ES-I3 (cell line): Measurements from ENCODE around the gene MAT1A.
"Not testable (repeated sequence)": the region's sequence is repeated elsewhere in the genome, so short reads cannot be mapped to it uniquely, and the experiment has no call there.

ENCODE experiments used
- H3K36me3 ChIP-seq: 2 replicates; pipeline ENCODE4 v1.6.1; 2013; ENCODE audit warnings: mild to moderate bottlenecking, low read length, control low read depth, moderate library complexity; ENCODE audit not compliant: insufficient read depth
- H3K4me1 ChIP-seq: 2 replicates; pipeline ENCODE4 v1.6.1; 2013; ENCODE audit warnings: mild to moderate bottlenecking, control low read depth, low read length; ENCODE audit not compliant: insufficient read depth
- H3K9ac ChIP-seq: 2 replicates; pipeline ENCODE4 v1.6.1; 2013; ENCODE audit warnings: low read depth, mild to moderate bottlenecking, low read length, moderate library complexity
- H3K9me3 ChIP-seq: 2 replicates; pipeline ENCODE4 v1.6.1; 2013; ENCODE audit warnings: mild to moderate bottlenecking, low read length, moderate library complexity; ENCODE audit not compliant: control insufficient read depth, insufficient read depth

MAT1A gene

DNA sequence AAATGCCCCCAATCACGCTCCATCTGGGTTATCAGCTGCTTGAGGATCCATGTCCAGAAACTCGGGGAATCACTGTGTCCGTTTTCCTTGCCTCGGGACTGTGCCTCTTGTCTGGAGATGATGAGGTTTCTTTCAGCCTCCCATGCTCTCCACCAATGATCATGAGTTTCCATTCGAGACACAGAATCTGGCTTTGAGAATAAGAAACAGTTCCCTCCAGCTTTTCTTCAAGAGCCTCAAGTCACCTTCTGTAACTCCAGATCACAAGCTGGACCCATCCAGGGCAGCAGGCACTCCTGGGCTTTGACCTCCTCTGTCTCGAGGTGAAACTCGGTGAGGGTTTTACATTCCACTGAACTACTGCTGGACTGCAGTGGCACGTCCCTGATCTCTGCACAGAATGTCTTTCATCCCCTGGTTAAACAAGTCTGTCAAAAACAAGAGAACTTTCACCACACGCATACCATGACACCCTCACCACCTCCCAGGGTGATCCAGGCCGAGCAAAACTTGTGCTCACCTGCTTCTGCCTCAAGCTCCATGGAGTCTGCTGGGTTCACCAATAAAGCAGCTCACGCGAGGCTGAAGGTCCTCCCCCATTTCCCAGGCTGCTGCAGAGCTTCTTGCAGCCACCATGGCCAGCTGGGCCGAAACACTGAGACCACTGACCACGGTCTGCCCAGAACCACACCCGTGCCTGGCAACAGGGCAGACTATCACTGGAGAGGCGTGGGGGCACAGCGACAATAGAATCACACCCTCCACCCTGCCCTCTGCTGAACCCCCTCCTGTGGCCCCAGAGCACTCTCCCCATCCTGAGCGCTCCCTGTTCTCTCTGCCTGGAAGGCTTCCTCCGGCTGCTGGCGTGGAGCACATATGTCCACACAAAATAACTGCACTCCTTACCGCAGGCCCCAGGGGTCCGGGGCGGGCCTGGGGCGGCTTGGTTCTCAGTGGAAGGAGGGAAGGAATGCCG lies 25.1 kb downstream of the MAT1A start:
- H3K4me1 ChIP-seq, result peaks cover 8% of the 10 kb centered on the region; the same call in 1 of the 2 replicates
- H3K36me3 ChIP-seq, result no peaks in the 10 kb centered on the region
- no peak overlapping the region for H3K9ac ChIP-seq
- H3K9me3 ChIP-seq, result no peaks in the 10 kb centered on the region

DNA sequence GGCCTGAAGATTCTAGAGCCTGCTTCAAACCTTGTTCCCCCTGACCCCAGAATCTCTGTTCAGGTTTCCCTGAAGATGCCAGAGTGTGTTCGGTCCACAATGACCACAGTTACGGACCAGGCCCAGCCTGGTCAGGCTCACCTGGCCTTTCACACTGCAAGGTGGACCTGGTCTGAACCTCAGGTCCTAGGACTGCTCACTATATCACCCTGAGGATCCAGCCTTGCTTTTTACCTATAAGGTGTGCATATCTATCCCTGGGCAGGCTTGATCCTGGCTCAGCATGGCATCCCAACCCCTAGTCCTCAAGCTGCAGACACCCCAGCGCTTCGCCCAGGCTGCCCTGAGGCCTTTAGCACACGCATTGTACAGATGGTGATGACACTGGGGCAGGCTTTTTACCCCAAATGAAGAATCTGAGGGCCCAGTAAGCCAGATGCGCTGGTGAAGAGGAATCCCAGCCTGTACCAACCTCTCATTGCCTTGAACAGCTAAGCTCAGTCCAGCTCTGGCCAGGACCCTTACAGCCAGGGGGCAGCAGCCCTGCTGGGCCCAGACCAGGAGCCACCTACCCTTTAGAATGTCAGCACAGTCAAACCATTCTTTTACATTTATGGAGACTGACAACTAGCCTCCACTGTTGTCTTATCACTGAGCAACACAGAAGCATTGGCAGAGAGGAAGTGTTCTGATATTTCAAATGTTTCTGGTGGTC lies 28.0 kb downstream of the MAT1A start:
- H3K4me1 ChIP-seq, result peaks cover 8% of the 10 kb centered on the region; the same call in 1 of the 2 replicates
- H3K9ac ChIP-seq, result no peak overlapping the region
- H3K9me3 ChIP-seq, result no peaks in the 10 kb centered on the region
- H3K36me3 ChIP-seq, result no peaks in the 10 kb centered on the region

DNA sequence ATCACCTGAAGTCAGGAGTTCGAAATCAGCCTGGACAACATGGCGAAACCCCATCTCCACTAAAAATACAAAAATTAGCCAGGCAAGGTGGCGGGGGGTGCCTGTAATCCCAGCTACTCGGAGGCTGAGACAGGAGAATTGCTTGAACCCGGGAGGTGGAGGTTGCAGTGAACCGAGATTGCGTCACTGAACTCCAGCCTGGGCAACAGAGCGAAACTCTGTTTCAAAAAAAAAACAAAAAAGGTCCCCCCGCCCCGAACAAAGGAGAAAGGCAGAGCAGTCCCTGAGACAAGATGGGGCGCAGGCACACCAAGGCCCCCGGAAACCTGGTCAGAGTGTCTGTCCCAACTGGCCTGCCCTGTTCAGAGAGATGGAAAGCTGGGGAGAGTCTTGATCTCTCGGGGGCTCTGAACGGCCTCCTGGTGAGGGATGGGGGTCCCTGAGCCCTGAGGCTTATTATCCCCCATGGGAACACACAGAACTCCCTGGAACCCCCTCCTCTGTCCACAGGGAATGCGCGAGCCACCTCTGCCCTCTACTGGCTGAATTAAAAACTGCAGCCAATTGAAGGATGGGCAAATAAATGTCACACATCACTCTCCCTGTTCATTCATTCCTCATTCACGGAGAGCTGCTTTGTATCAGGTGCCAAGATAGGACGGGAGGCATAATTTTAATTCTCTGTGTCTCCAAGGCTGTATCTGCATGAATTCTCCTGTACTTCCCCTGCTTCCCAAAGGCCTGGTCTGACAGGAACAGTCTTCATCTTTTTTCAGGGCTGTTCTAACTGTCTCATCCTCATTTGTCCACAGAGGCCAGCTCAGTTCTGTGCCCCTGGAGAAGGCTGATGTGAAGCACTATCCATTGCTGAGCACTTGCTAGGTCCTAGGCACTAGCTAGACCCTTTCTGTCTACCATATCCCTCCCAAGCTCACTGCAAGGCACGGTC lies 28.9 kb downstream of the MAT1A start:
- no peaks in the 10 kb centered on the region for H3K9me3 ChIP-seq
- no peaks in the 10 kb centered on the region for H3K36me3 ChIP-seq
- no peak overlapping the region for H3K9ac ChIP-seq
- no peaks in the 10 kb centered on the region; the same call in 1 of the 2 replicates for H3K4me1 ChIP-seq

DNA sequence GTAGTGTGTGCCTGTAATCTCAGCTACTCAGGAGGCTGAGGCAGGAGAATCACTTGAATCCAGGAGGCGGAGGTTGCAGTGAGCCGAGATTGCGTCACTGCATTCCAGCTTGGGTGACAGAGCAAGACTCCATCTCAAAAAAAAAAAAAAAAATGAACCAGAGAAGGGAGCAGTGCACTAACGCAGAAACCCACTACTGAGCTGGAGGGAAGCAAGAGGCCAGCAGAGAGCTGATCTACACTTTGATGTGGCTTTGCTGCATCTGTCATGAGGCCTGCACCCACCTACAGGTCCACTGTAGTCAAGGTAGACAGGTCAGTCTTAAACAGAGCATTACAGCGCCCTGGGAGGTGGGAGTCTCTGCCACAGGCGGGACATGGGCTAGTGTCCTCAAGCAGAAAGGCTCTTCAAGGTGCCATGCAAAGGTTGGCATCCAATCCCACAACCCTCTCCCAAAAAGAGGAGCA lies 30.0 kb downstream of the MAT1A start:
- Histone ChIP-seq H3K4me1 (no peaks in the 10 kb centered on the region), H3K9ac (no peak overlapping the region), H3K9me3 (no peaks in the 10 kb centered on the region), H3K36me3 (no peaks in the 10 kb centered on the region)

DNA sequence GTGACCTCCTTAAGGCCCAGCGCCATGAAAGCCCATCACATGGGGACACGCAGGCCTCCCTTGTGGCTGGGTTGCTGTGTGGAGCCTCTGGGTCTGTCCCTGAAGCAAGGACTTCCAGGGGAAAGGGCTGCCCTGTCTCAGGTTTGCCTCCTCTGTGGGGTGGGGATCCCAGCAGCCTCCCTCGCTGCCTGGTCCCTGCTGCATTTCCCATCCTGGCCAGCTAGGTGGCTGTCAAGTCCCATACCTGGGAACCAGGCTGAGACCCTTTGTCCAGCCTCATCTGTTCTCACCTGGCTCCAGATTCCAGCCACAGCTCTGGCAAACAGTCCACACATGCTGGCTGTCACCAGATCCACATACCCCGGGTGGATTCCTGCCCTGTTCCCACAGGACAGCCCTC lies 32.7 kb downstream of the MAT1A start:
- H3K4me1 ChIP-seq, H3K9ac ChIP-seq, H3K9me3 ChIP-seq, H3K36me3 ChIP-seq: not testable (repeated sequence)

DNA sequence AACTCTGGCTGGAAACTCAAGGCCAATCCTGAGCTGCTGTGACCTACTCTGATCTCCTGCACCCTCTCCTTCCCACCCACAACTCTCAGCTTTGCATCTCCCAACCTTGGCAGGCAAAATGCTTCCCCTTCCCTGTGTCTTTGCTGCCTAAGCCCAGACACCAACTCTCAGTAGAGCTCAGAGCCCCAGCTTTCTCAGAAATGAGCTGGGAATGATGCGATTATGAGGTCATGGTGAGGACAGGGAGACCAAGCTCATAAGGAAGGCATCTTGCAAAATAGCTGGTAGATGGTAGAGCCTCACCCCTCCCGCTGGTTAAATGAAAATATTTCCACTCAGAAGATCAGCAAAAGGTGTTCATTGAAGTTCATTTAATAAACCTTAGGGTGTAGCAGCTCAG lies 34.7 kb downstream of the MAT1A start:
- not testable (repeated sequence) for H3K9me3 ChIP-seq, H3K4me1 ChIP-seq, H3K9ac ChIP-seq

DNA sequence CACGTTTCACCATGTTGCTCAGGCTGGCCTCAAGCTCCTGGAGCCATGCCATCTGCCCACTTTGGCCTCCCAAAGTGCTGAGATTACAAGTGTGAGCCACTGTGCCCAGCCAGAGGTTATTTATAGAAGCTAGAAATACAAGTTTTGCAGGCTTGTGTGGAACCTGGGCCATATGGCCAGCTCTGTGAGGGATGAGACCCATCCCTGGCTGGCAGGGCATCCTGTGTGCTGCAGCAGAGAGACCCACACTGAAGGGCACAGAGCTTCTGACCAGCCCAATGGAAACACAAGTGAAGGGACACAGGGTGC lies 35.5 kb downstream of the MAT1A start:
- not testable (repeated sequence) for H3K9me3 ChIP-seq, H3K9ac ChIP-seq, H3K36me3 ChIP-seq, H3K4me1 ChIP-seq

More for the DNA sequence above, 34.7 kb downstream of the MAT1A start:
- H3K36me3 ChIP-seq, result not testable (repeated sequence)

DNA sequence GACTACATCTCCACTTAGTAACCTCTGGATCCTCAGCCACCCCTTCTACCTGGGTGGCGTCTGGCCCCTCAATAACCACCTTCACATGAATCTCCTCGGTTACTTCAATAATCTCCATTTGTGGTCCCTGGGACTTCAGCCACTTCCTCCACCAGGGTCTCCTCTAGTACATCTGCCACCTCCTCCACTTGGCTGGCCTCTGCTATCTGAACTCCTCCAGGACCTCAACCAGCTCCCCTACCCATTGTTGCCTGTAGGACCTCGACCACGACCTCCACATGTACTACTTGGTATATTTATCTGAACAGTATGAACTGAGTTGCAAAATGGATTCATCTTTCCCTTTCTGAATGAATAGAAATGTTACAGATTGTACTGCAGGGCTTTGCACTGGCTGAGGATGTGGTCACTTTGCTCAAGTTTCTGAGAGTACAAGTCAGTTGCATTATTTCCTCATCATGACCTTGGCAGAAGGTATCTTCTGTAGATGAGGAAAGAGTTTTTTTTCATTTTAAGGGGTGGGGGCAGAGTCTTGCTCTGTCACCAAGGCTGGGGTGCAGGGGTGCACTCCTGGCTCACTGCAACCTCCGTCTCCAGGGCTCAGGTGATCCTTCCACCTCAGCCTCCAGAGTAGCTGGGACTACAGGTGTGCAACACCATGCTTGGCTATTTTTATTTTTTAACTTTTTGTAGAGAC lies 36.0 kb downstream of the MAT1A start:
- Histone ChIP-seq H3K4me1 (no peaks in the 10 kb centered on the region), H3K9me3 (no peaks in the 10 kb centered on the region), H3K9ac (no peak overlapping the region), H3K36me3 (no peaks in the 10 kb centered on the region)

DNA sequence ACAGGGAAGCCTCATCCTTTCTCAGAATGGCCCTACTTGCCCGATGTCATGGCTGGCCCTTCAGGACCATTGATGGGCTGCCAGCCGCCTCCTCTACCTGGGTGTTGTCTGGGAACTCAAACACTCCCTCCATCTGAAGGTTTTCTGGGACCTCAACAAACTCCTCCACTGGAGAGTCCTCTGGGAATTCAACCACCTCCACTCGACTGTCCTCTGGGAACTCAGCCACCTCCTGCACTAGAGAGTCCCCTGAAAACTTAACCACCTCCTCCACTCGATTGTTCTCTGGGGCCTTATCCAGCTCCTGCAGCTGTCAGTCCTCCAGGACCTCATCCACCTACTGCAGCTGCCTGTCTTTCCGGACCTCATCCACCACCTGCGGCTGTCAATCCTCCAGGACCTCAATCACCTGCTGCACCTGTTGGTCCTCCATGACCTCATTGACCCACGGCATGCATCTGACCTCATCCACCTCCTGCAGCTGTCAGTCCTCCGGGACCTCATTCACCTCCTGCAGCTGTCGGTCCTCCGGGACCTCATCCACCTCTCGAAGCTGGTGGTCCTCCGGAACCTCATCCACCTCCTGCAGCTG lies 37.1 kb downstream of the MAT1A start:
- Histone ChIP-seq H3K9me3 (no peaks in the 10 kb centered on the region), H3K9ac (no peak overlapping the region), H3K36me3 (no peaks in the 10 kb centered on the region), H3K4me1 (no peaks in the 10 kb centered on the region)

DNA sequence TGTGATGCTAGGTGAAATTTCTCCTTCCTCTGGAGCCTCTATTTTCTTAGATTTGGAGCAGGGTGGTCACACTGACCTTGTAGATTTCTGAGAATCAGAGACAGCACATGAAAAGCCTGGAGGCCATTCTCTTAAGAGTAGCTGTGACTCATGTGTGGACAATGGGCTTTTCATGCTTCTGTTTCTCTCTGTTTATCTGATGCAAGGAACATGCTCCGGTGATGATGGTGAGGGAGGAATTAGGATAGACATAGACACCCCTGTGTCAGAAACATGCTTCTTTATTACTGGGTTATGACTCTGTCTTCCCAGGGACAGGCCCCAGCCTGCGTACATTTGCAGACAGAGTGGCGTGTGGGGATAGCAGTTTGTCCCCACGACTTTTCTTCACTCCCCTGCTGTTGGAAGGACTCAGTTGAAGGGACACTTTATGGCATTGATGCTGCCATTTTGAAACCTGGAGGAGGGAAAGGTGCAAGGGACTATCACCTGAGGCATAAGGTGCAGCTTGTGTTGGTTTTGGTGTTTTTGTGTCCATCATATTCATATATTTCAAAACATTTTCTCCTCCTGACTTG lies 37.7 kb downstream of the MAT1A start:
- H3K9ac ChIP-seq, H3K9me3 ChIP-seq, H3K36me3 ChIP-seq, H3K4me1 ChIP-seq: not testable (repeated sequence)

DNA sequence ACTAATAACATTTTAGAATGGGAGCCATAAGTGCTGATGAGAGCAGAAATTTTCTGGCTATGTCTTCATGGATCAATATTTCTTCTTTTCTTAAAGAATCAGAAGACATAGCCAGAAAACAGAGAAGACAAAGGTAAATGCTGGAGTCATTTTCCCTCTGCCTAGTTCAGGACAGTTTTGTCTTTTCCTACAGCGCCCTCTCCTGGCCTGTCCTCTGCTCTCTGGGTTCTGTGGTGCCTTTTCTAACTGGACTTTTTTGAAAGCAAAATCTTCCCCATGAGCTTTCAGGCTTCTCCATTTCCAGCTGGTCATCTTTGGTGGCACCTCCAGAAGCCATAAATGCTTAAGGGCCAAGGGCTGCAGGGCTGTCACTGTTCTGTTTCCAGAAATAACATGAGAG lies 39.1 kb downstream of the MAT1A start:
- not testable (repeated sequence) for H3K9me3 ChIP-seq, H3K4me1 ChIP-seq, H3K9ac ChIP-seq, H3K36me3 ChIP-seq

DNA sequence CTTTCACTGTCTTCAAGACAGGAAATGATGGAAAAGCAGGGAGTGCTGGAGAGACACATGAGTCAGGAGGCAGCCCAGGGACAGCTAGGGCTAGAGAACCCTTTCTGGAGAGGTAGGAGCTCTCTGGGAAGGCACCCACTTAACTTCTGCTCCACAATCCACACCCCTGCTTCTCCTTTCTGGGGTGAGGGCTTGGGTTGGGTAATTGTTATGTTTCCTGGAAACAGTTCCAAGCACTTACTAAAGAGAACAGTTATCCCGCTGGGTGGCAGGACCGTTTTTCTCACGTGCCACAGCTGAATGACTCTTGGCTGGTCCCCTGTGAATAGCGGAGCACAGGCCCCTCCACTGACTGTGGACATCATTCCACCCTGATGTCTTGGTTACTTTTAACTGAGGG lies 39.6 kb downstream of the MAT1A start:
- not testable (repeated sequence) for H3K9me3 ChIP-seq, H3K36me3 ChIP-seq, H3K4me1 ChIP-seq, H3K9ac ChIP-seq

DNA sequence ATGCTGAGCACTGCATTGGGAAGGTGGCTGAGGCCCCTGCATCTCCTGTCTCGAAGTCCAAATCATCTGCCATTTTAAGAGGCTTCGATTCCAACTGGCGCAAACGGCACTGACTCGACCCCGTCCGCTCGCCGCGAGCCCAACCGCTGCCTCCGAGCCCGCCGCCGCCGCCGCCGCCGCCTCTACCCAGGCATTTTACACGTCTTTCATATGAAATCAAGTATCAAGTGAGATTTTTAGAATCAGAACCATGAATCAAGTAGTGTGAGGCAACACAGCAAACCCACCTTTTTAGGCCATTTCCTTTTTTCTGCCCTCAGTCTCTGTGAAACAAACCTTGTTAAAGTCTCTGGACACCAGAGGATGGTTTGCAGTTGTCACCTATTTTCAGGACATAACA lies 41.8 kb downstream of the MAT1A start:
- not testable (repeated sequence) for H3K36me3 ChIP-seq

More for the DNA sequence above, 41.8 kb downstream of the MAT1A start:
- H3K9me3 ChIP-seq, H3K4me1 ChIP-seq, H3K9ac ChIP-seq: not testable (repeated sequence)
